GM06990 (cell line): ENCODE results near the gene ZFP36.

Experiments used
- DNase-seq: peaks from one replicate; pipeline ENCODE4 v3.0.0-alpha.2; 2011; ENCODE audit not compliant: insufficient read length; ENCODE audit errors: extremely low read depth
- H3K27me3 ChIP-seq: replicated peaks from 2 replicates; pipeline ENCODE4 v1.6.0; 2011; ENCODE audit warnings: low read length; ENCODE audit not compliant: control insufficient read depth, insufficient read depth
- H3K36me3 ChIP-seq: 2 replicates; pipeline ENCODE4 v1.5.1; 2011; ENCODE audit warnings: low read length; ENCODE audit not compliant: control insufficient read depth, insufficient read depth
- H3K4me3 ChIP-seq: replicated peaks from 2 replicates; pipeline ENCODE4 v1.5.1; 2011; ENCODE audit warnings: low read depth, mild to moderate bottlenecking, control low read depth, low read length
- TF ChIP-seq, protein P1 (sequence below): IDR thresholded peaks from 2 replicates; pipeline ENCODE4 v1.5.1; 2011; ENCODE audit warnings: low read length, control low read depth, mild to moderate bottlenecking, inconsistent platforms; ENCODE audit not compliant: insufficient read depth, poor library complexity, severe bottlenecking

The ZFP36 gene

DNA sequence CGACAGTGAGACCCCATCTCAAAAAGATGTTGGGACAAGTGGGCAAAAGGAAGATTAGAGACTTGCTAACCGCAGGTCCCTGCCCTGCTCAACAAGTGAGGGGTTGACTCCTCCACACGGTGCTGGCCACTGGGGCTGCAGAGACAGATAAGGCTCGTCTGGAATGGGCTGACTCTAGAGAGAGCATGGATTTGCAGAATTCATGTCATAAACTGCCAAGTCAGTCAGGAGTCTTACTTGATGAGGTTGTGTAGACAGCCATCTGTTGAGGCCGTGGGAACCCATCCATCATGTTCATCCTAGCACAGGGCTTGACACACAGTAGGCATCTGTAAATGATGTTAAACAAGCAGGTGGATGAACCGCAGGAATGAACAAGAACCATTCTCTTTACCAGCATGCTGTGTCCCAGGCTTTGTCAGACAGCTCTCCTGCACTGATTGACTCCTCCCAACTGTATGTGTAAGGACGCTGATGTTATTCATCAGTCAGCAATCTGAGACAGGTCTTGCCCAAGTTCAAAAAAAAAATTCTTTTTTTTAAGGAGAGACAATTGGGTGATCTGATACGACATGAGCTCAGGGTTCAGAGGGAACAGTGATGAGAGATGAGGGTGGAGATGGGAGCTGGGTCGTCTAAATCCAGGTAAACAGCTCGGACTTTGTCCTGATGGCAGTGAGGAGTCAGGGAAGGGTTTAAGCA, 24.6 kb upstream of the ZFP36 start:
- TF ChIP-seq, protein P1, sequence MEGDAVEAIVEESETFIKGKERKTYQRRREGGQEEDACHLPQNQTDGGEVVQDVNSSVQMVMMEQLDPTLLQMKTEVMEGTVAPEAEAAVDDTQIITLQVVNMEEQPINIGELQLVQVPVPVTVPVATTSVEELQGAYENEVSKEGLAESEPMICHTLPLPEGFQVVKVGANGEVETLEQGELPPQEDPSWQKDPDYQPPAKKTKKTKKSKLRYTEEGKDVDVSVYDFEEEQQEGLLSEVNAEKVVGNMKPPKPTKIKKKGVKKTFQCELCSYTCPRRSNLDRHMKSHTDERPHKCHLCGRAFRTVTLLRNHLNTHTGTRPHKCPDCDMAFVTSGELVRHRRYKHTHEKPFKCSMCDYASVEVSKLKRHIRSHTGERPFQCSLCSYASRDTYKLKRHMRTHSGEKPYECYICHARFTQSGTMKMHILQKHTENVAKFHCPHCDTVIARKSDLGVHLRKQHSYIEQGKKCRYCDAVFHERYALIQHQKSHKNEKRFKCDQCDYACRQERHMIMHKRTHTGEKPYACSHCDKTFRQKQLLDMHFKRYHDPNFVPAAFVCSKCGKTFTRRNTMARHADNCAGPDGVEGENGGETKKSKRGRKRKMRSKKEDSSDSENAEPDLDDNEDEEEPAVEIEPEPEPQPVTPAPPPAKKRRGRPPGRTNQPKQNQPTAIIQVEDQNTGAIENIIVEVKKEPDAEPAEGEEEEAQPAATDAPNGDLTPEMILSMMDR, result no peak
- H3K4me3 ChIP-seq, result no peak overlapping the region
- H3K27me3 ChIP-seq, result no peaks in the 10 kb centered on the region
- DNase-seq, result no peak
- peaks cover 36% of the 10 kb centered on the region for H3K36me3 ChIP-seq

DNA sequence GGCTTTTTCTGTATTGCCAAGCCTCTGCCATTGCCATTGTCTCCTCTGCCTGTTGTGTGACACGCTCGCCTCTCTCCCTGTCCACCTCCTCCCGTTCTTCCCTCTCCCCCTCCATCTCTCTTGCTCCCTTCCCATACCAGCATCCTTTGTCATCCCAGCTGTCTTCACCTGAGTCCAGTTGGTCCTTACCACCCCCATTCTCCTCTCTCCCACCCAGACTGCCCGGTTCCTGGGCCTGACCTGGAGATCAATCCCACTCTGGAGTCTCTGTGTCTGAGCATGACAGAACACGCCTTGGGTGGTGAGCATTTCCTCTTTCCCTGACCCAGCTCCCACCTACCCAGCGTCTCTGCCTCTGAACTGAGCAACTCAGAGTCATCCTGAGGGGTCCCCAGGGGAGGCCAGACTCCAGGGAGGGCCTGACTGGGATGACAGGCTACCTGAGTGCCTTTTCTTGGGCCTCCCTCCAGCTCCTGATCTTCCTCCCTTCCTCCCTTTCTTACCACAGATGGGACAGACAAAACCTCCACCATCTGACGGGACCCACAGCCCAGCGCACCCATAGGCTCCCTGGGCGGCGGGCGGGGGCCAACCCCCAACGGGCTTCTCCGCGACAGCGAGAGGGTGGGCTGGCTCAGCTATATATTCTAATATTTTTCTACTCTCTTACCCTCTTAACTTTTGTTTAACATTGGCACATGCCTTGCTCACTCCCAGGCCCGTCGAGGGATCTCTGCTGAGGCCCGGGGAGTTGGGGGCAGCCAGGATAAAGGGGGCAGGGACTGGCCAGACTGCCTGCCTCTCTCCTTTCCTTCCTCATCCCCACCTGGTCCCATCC, 23.4 kb upstream of the ZFP36 start:
- no peak for DNase-seq
- Histone ChIP-seq H3K27me3 (no peaks in the 10 kb centered on the region), H3K36me3 (peaks cover 29% of the 10 kb centered on the region), H3K4me3 (no peak overlapping the region)
- TF ChIP-seq, protein P1, result no peak

DNA sequence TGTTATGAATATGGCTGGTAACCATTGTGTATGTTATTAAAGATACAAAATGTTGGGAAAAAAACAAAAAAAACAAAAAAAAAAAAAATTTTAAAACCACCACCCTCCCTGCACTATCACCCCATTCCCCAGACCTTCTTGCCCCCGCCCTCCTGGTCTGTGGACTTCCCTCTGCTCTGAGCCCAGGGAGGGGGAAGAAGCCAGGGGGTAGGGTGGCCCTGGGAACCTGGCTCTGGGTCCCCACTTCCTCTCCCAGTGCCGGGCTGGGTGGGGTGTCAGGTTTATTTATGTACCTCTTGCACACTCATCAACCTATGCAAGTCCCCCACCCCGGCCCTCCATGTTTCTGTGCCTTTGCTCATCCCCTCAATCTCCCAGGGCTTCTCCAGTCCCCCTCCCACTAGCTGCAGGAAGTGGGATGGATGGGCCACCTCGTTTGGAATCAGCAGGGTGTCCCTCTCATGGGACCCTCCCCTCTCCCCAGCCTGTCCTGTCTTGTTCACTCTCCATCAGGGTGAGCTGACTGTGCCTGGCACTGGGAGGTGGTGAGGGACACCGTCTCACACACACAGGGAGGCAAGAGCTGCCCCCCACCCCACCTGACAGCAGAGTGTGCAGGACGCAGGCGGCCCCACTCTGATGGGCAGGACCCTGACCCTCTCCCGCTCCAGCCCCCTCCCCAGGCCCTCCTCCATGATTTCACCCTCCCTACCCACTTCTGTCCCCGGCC, 21.6 kb upstream of the ZFP36 start:
- Histone ChIP-seq H3K4me3 (no peak overlapping the region), H3K27me3 (no peaks in the 10 kb centered on the region), H3K36me3 (peaks cover 30% of the 10 kb centered on the region)
- DNase-seq, result no peak
- TF ChIP-seq, protein P1, result no peak

DNA sequence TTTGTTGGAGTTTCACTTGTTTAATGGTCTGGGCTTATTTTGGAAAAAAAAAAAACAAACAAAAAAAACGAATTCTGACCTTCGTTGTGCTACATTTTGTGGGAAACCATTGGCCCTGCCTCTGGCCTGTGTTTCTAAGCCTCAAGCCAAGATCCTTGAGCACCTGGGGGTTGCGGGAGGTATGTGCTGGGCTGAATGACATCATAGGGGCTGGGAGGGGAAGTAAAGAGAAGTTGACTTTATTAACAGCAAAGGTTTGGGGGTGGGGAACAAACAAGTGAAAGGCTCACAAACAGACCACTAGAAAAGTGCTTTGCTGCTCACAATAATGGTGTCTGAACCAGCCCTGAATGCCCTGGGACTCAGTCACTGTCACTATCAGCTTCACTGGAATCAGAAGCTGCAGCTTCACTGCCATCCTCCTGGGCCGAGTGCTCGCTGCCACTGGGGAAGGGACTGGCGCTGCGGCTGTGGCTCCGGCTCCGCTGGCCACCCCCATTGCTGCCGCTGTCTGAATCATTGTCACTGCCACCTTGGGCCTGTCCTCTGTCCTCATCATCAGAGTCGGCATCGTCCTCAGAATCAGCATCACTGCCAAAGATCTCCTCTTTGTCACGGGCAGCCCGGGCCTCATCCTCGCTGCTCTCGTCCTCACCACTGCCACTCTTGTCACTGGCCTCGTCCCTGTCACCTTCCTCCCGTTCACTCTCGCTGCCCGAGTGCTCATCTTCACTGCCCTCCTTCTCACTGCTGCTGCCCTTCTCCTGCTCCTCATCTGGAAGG, 20.8 kb upstream of the ZFP36 start:
- Histone ChIP-seq H3K36me3 (peaks cover 29% of the 10 kb centered on the region), H3K27me3 (no peaks in the 10 kb centered on the region), H3K4me3 (no peak overlapping the region)
- TF ChIP-seq, protein P1, result no peak
- no peak for DNase-seq

DNA sequence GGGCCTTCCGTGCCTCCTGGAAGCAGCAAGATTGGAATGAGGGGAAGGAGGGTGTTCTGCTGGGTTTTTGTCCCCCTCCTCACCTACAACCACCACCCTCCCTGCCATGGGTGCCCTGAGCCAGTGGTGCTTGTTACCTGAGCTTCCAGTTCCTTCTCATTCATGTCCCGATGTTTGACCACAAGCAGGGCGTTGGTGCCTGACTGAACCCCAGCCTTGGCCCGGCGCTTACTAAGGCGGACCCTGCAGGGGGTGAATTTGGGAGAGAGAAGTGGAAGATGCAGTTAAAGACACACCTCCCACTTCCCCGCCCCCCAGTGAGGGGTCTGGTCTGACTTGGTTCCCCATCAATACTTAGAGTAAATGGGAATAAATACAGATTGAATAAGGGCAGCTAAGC, 20.1 kb upstream of the ZFP36 start:
- TF ChIP-seq, protein P1, result no peak
- peaks cover 25% of the 10 kb centered on the region for H3K36me3 ChIP-seq
- DNase-seq, result no peak
- no peaks in the 10 kb centered on the region for H3K27me3 ChIP-seq
- no peak overlapping the region for H3K4me3 ChIP-seq
